GM23248 (cell line): Measurements from ENCODE around the gene MKKS. TPM values are rescaled to one million over a fixed set of nuclear protein-coding genes. Genes with fewer than 3 reads are reported as not detected.

Experiments
- DNase-seq: peaks from one replicate; pipeline ENCODE4 v3.0.0-alpha.2; 2015
- H2AFZ ChIP-seq: fragments of 200-600 bp; sonication (generic); 2 replicates; pipeline ENCODE4 v1.6.1; 2016; ENCODE audit warnings: antibody characterized with exemption
- H3F3A ChIP-seq: fragments of 200-600 bp; sonication (generic); 2 replicates; pipeline ENCODE4 v1.6.1; 2016; ENCODE audit warnings: mild to moderate bottlenecking, antibody characterized with exemption, mixed run types; ENCODE audit not compliant: insufficient read depth
- H3K27ac ChIP-seq: fragments of 200-600 bp; sonication (generic); 2 replicates; pipeline ENCODE4 v1.5.1; 2016; ENCODE audit warnings: mild to moderate bottlenecking
- H3K27me3 ChIP-seq: fragments of 200-600 bp; sonication (generic); replicated peaks from 2 replicates; pipeline ENCODE4 v1.6.1; 2016; ENCODE audit warnings: mild to moderate bottlenecking; ENCODE audit not compliant: insufficient read depth
- H3K36me3 ChIP-seq: fragments of 200-600 bp; sonication (generic); 2 replicates; pipeline ENCODE4 v1.6.1; 2016; ENCODE audit warnings: low read depth, mild to moderate bottlenecking
- H3K4me1 ChIP-seq: fragments of 200-600 bp; sonication (generic); 2 replicates; pipeline ENCODE4 v1.6.1; 2016; ENCODE audit warnings: mild to moderate bottlenecking; ENCODE audit not compliant: insufficient read depth
- H3K4me2 ChIP-seq: fragments of 200-600 bp; sonication (generic); one replicate; pipeline ENCODE4 v1.6.1; 2016; ENCODE audit warnings: mild to moderate bottlenecking; ENCODE audit not compliant: unreplicated experiment
- H3K4me3 ChIP-seq: fragments of 200-600 bp; sonication (generic); 2 replicates; pipeline ENCODE4 v1.5.1; 2016; ENCODE audit warnings: mild to moderate bottlenecking
- H3K79me2 ChIP-seq: fragments of 200-600 bp; sonication (generic); 2 replicates; pipeline ENCODE4 v1.6.1; 2016; ENCODE audit warnings: mild to moderate bottlenecking; ENCODE audit not compliant: insufficient read depth
- H3K9ac ChIP-seq: fragments of 200-600 bp; sonication (generic); 2 replicates; pipeline ENCODE4 v1.6.1; 2016; ENCODE audit warnings: mild to moderate bottlenecking
- H3K9me2 ChIP-seq: fragments of 200-600 bp; sonication (generic); 2 replicates; pipeline ENCODE4 v1.6.1; 2016; ENCODE audit warnings: mixed run types, mild to moderate bottlenecking, moderate library complexity; ENCODE audit not compliant: insufficient read depth
- H3K9me3 ChIP-seq: fragments of 200-600 bp; sonication (generic); one replicate; pipeline ENCODE4 v1.6.1; 2017; ENCODE audit warnings: low read depth
- H4K20me1 ChIP-seq: fragments of 200-600 bp; sonication (generic); 2 replicates; pipeline ENCODE4 v1.6.0; 2016; ENCODE audit not compliant: insufficient read depth
- EZH2 ChIP-seq: fragments of 200-600 bp; sonication (generic); IDR thresholded peaks from 2 replicates; pipeline ENCODE4 v1.6.1; 2018; ENCODE audit warnings: antibody characterized with exemption, mild to moderate bottlenecking; ENCODE audit not compliant: insufficient read depth, poor library complexity, severe bottlenecking
- EZH2phosphoT487 ChIP-seq: fragments of 200-600 bp; sonication (generic); IDR thresholded peaks from 2 replicates; pipeline ENCODE4 v1.6.1; 2018; ENCODE audit warnings: antibody characterized with exemption, moderate library complexity, mild to moderate bottlenecking, low read depth; ENCODE audit not compliant: insufficient read depth
- WGBS, 2 experiments: methylation state at CpG; one replicate each; pipeline ENCODE4 v1.1.6; 2015 to 2017; ENCODE audit warnings: low lambda C conversion rate in 2 of 2, low coverage in 1 of 2; ENCODE audit errors: missing lambda C conversion rate in 2 of 2; 5-methylcytosine and 5-hydroxymethylcytosine counted together
- in situ Hi-C: fragments of 300-500 bp; cut with MboI; formaldehyde crosslinking; loops from 2 replicates; pipeline ENCODE4 v1.15.0; 2020
- polyA plus RNA-seq: library from polyadenylated mRNA; unstranded; fragments of >200 nt; fragmentation: Nextera tagmentation; extraction: Ambion mirVana; gene quantifications from 2 replicates; pipeline ENCODE4 v1.2.1, GENCODE V29; 2016
- total RNA-seq: library from RNA; depleted of rRNA; stranded (reverse); fragments of >200 nt; shearing (Covaris generic); gene quantifications from 2 replicates; pipeline ENCODE4 v1.2.3, GENCODE V29; 2014

MKKS gene
- total and polyA plus RNA-seq, 2 experiments from 2014 or later, result 9.8 to 17.8 TPM

DNA sequence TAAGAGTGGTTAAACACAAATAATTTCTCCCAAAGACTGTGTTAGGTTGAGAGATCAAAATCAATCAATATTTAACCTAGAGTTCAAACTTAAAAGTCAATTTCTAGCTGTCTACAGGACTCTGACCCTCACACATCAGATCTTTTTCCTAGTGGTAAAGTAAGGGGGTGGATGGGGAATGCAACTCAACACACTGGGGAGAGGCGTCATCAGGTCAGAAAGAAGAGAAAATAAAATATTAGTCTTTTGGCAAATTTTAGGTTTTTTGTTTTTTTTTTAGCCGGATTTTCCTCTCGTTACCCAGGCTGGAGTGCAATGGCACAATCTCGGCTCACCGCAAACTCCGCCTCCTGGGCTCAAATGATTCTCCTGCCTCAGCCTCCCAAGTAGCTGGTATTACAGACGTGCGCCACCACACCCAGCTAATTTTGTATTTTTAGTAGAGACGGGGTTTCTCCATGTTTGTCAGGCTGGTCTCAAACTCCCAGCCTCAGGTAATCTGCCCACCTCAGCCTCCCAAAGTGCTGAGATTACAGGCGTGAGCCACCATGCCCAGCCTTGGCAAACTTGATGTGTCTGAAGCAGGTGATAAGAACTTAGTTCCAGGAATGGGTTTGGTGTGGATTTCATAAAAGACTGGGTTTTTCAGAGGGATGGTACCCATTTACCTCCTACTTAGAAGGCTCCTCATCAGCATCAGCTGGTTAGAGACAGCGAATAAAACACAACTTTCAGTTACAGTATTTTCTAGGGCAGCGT is 65.9 kb downstream of the MKKS start:
- in situ Hi-C loops, result no loop called here
- Histone ChIP-seq H2AFZ (no peak overlapping the region), H4K20me1 (no peaks in the 10 kb centered on the region), H3K9me3 (no peaks in the 10 kb centered on the region), H3K4me2 (no peak overlapping the region), H3K4me1 (no peaks in the 10 kb centered on the region), H3K36me3 (no peaks in the 10 kb centered on the region), H3K27ac (no peak overlapping the region), H3K9me2 (no peaks in the 10 kb centered on the region), H3F3A (no peaks in the 10 kb centered on the region), H3K4me3 (no peak overlapping the region), H3K79me2 (no peaks in the 10 kb centered on the region), H3K27me3 (peaks cover 44% of the 10 kb centered on the region), H3K9ac (no peak overlapping the region)
- 82 to 85% methylated on average over 12 of the region's 12 CpGs for WGBS, 2 experiments
- no peak for TF ChIP-seq EZH2
- TF ChIP-seq EZH2phosphoT487, result no peak
- no peak for DNase-seq

DNA sequence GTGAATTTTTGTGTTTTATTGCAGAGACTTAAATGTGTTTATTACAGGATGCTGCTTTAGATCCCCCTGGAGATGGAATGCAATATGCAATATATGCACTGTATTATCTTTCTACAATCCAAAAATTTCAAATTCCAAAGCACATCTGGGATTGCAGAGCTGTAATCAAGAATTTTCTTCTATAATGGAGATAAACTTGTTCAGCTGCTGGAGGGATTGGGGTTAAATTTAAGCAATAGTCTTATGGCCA is 66.4 kb downstream of the MKKS start:
- no peak overlapping the region for H3K9ac ChIP-seq
- H3K27me3 ChIP-seq, result peaks cover 47% of the 10 kb centered on the region
- H3K36me3 ChIP-seq, result no peaks in the 10 kb centered on the region
- no peaks in the 10 kb centered on the region for H3F3A ChIP-seq
- H3K4me3 ChIP-seq, result no peak overlapping the region
- no peaks in the 10 kb centered on the region for H3K9me3 ChIP-seq
- no peaks in the 10 kb centered on the region for H3K4me1 ChIP-seq
- no peak for TF ChIP-seq EZH2phosphoT487
- TF ChIP-seq EZH2, result no peak
- H3K9me2 ChIP-seq, result no peaks in the 10 kb centered on the region
- H4K20me1 ChIP-seq, result no peaks in the 10 kb centered on the region
- no peak overlapping the region for H3K4me2 ChIP-seq
- no peak overlapping the region for H3K27ac ChIP-seq
- in situ Hi-C loops, result no loop called here
- no peak for DNase-seq
- H2AFZ ChIP-seq, result no peak overlapping the region
- no peaks in the 10 kb centered on the region for H3K79me2 ChIP-seq

DNA sequence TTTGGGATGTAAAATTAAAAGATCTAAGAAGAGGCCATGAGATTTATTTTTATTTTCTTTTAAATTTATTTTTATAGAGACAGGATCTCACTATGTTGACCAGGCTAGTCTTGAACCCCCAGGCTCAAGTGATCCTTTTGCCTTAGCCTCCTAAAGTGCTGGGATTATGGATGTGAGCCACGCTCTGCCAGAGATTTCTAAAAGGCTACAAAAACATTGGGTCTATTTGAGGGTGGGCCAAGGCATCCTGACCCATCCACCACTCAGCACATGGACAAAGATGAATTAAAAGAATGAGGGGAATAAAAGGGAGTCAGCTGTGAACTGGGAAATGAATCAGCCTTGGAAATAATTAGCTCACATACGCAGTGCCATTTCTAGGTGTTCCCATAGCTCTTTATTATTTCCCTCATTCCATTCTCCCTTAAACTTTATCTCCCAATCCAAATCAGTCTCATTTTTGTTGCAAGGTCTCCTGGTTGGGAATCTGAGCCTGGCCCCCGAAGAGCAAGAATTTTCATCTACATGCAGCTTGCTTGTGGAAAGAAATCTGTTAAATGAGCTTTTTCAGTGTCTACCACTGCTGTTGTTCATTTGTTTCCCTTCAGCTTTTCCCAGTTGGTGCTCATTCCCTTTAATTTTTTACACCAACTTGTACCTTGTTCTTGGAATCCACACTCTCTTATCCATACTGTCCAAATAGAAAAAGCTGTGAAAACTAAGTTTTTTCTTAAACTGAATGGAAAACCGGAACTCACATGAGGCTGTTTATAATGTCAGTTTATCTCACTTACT is 66.9 kb downstream of the MKKS start:
- H3K79me2 ChIP-seq, result no peaks in the 10 kb centered on the region
- no peak for DNase-seq
- H2AFZ ChIP-seq, result no peak overlapping the region
- TF ChIP-seq EZH2 (no peak), EZH2phosphoT487 (no peak)
- H4K20me1 ChIP-seq, result no peaks in the 10 kb centered on the region
- H3K27ac ChIP-seq, result no peak overlapping the region
- no peaks in the 10 kb centered on the region for H3K9me2 ChIP-seq
- no peak overlapping the region for H3K4me2 ChIP-seq
- in situ Hi-C loops, result no loop called here
- H3K4me1 ChIP-seq, result no peaks in the 10 kb centered on the region
- no peaks in the 10 kb centered on the region for H3K9me3 ChIP-seq
- H3K4me3 ChIP-seq, result no peak overlapping the region
- no peaks in the 10 kb centered on the region for H3K36me3 ChIP-seq
- peaks cover 47% of the 10 kb centered on the region for H3K27me3 ChIP-seq
- no peaks in the 10 kb centered on the region for H3F3A ChIP-seq
- no peak overlapping the region for H3K9ac ChIP-seq
- WGBS, 2 experiments, result 61 to 71% methylated on average over 4 of the region's 4 CpGs

DNA sequence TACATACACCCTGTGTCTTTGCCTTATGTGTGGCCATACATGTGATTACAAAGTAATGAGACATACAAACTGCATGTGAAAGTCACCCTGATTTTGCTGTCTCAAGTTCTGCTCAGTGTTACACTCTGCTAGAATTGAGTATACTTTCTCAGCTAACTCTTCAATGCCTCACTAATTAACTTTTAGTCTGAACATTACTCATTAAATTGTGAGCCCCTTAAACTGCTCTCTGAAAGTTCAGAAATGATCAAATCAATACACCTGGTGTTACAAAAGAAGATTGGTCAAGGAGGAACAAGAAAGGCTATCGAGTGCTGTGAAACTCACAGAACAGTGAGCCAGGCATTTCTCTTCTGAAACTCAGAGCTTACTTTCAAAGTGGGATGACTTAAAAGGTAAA is 71.3 kb downstream of the MKKS start:
- Histone ChIP-seq H4K20me1 (no peaks in the 10 kb centered on the region), H3K9ac (no peak overlapping the region), H3K36me3 (no peaks in the 10 kb centered on the region), H3K9me2 (no peaks in the 10 kb centered on the region), H3K79me2 (no peaks in the 10 kb centered on the region), H3K4me2 (no peak overlapping the region), H3K27ac (no peak overlapping the region), H3K4me3 (no peak overlapping the region), H2AFZ (no peak overlapping the region), H3K27me3 (peaks cover 61% of the 10 kb centered on the region), H3K4me1 (no peaks in the 10 kb centered on the region), H3F3A (no peaks in the 10 kb centered on the region), H3K9me3 (no peaks in the 10 kb centered on the region)
- in situ Hi-C loops, result no loop called here
- WGBS, 2 experiments, result 57 to 68% methylated on average over 1 of the region's 1 CpG
- TF ChIP-seq EZH2phosphoT487 (no peak), EZH2 (no peak)
- no peak for DNase-seq
